NCI-H2227 (cell line): ENCODE results near the gene DCXR.

ENCODE experiments used
- DNase-seq: peaks from one replicate; lab custom pipeline; 2025; ENCODE audit not compliant: unreplicated experiment; lab: John Stamatoyannopoulos, UW

The DCXR gene

DNA sequence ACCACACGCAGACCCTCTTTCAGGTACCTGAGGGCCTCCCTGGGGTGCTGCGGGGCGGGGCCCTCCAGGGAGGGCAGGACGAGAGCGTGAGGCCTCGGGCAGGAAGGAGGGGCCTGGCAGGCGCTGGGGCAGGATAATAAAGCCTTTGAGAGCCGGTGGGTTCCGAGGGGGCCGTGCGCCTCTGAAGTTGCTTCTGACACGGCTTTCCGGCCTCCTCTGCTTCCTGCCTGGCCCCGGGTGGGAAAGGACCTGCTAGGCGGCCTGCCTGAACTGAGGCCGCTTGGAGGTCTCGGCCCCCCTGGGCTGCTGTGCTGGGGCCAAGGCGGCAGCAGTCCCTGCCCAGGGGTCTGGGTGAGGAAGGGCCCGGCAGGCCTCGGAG is 25.2 kb downstream of the DCXR start:
- DNase-seq = no peak

GRCh38 chr17:82011617-82012187 is 25.8 kb downstream of the DCXR start:
- no peak for DNase-seq

DNA sequence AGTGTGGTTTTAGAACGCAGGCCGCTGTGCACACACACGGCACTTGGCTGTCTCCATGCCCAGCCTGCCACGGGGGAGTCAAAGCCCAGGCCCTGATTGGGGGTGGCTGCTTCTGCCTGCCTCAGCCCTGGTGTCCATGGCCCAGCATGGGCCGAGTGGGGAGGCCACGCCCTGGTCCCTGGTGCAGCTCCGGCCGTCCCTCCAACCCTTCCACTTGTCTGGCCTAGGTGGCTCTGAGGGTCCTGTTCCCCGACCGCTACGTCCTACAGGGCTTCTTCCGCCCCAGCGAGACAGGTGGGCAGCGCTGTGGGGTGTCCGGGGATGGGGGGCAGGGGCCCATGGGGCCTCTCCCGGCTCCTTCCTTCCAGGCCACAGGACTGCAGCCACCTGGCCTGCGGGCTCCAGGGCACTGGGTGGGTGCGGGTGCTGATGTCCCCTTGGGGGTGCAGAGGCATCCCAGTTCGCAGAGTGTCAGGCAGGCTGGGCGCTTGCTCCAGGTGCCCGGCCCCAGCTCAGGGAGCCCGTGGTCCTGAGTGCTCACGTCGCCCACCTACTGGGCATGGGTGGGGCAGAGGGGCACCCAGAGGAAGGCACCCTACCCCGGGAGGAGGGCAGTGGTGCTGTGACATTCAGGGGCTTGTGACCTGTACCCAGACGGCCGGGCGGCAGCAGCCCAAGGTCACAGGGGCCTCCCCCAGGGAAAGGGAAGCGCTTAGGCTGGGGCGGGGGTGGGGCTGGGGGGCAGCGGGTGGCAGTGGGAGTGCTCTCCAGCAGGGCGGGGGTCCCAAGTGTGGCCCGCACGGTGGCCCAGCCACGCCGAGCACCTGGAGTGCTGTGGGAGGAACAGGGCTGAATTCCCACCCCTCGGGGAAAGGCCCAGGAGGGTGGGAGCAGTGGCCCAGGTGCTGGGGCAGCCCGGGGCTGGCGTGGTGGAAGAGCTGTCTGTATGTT is 26.6 kb downstream of the DCXR start:
- DNase-seq = no peak

DNA sequence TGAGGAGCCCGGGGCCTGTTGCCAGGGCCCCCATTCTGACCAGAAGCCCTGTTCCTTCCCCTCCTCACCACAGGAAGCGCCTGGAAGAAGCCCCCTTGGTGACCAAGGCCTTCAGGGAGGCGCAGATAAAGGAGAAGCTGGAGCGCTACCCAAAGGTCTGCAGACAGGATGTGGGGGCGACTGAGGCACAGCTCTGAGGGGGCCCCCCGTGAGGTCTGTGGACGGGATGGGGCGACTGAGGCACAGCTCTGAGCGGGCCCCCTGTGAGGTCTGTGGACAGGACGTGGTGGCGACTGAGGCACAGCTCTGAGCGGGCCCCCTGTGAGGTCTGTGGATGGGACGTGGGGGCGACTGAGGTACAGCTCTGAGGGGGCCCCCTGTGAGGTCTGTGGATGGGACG is 28.1 kb downstream of the DCXR start:
- DNase-seq = no peak

- no peak for DNase-seq
Observed at GRCh38 chr17:82008941-82009405, 28.5 kb downstream of the DCXR start.

- no peak for DNase-seq
Observed at GRCh38 chr17:82008258-82008940, 29.1 kb downstream of the DCXR start.

GRCh38 chr17:82007495-82008257 is 29.8 kb downstream of the DCXR start:
- no peak for DNase-seq

- DNase-seq = no peak
Observed at GRCh38 chr17:82007228-82007494, 30.3 kb downstream of the DCXR start.

- no peak for DNase-seq
Observed at GRCh38 chr17:82006468-82007227, 30.8 kb downstream of the DCXR start.

DNA sequence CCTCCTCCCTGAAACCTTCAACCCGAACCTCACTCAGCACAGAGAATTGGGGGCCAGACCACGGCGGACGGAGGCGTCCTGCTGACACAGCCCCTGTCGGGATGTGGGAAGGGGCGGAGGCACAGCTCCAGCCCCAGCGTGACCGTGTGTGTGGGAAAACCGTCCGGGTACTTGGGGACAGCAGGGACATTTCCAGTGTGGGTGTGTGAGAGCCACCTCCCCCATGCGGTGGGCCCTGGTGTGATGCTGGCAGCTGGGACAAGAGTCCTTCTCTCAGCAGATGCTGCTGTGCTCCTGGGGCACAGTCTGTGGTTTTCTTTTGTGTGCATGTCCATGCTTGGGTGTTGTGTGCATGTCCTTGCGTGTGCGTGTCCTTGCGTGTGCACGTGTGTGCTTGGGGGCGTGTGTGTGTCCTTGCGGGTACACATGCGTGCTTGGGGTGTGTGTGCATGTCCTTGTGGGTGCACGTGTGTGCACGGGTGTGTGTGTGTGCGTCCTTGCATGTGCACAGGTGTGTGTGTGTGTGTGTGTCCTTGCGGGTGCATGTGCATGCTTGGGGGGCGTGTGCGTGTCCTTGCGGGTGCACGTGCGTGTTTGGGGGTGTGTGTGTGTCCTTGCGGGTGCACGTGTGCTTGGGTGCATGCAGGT is 31.7 kb downstream of the DCXR start:
- DNase-seq = no peak

GRCh38 chr17:82004517-82005455 is 32.7 kb downstream of the DCXR start:
- DNase-seq = no peak

DNA sequence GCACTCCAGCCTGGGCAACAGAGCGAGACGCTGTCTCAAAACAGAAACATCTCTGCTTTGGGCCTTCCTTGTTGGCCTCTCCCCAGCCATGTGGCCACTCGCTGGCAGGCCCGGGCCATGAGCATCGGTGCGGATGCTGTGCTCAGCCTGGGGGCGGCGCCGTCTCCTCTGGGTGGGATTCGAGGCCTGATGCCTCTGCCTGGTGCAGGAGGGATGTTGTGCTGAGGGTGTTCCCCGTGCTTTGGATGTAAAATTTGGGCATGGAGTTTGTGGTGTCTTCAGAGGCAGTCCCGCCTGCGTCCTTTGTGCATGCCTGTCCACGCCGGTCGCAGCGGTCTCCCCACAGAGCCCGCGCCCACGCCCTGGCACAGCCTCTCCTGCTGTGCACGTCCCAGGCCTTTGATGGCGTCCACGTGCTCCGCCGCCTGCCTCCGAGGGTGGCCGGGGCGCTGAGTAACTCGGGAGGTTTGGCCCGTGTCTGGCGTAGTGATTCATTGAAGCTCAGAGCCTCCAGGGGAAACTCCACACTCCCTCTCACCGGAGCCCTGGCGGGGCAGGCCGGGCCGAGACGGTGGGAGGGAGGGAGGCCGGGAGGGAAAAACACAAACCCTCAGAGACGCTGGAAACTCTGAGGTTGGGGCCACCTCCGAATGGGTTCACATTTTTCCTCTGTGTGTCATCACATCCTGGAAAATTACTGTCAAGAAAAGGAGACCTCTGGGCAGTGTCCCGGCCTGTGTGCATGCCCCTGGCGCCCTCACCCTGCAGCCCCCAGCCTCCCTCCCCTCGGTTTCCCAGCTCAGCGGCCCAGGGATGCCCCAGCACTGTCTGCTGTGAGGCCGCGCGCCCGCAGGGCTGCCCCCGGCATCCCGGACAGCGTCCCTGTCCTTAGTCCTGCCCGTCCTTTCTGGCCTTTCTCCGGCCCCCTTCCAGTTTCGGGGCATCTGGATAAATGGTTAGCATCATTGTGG is 33.8 kb downstream of the DCXR start:
- no peak for DNase-seq

GRCh38 chr17:82001571-82002056 is 35.9 kb downstream of the DCXR start:
- no peak for DNase-seq

GRCh38 chr17:82000803-82001570 is 36.5 kb downstream of the DCXR start:
- no peak for DNase-seq

DNA sequence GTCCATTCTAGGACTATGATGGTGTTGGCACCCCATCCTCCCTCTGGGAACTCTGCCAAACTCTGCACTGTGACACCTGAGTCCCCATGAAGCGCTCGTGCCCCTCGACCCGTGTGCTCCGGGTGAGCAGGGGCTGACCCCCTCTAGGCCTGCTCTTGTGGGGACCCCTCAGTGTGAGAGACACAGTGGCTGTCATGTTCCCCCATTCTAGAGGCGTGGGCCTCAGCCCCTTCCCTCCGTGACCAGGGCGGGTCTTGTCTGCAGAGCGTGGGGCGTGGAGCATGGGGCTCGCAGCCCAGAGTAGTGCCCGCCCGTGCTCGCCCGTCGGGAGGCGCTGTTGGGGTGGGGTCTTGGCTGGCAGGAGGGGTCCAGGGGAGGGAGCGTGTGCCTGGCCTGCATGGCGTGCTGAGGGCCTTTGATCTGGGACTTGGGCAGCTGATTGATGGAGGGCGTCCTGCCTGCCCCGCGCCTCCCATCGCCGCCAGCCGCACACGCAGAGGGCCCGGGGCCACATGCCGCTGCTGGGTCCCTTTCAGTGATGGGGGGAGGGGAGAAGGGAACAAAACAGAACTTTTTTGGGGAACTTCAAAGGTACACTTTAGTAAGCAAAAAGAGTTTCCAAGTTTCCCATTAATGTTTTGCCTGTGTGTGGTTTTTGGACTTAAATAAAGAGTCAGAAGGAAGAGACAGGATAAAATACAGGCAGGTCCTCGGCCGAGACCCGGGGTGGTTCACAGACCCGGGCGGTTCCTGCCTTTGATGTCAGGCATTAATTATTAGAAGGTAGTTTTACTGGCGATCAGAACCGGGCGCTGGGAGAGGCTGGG is 37.3 kb downstream of the DCXR start:
- no peak for DNase-seq

- no peak for DNase-seq
Observed at GRCh38 chr17:81999587-81999975, 37.9 kb downstream of the DCXR start.
